22Rv1 (cell line): Measurements from ENCODE around the gene SDHC.
"Not testable (repeated sequence)": the region's sequence is repeated elsewhere in the genome, so short reads cannot be mapped to it uniquely, and the experiment has no call there.

Experiments used
- H3K27ac ChIP-seq: fragments of 450-650 bp; 2 replicates; pipeline ENCODE4 v1.5.1; 2017
- CTCF ChIP-seq: fragments of 450-650 bp; IDR thresholded peaks from 2 replicates; pipeline ENCODE4 v1.5.1; 2017; ENCODE audit warnings: mild to moderate bottlenecking
- ZFX ChIP-seq: fragments of 450-650 bp; IDR thresholded peaks from 2 replicates; pipeline ENCODE4 v1.6.1; 2017; ENCODE audit warnings: antibody characterized with exemption, borderline replicate concordance

Gene SDHC

GRCh38 chr1:161398900-161399256, 84.7 kb downstream of the SDHC start:
- peak overlapping the region; percentile 99 for H3K27ac ChIP-seq

GRCh38 chr1:161399257-161399998, 85.2 kb downstream of the SDHC start:
- H3K27ac ChIP-seq, result peak overlapping the region; percentile 99
- TF ChIP-seq ZFX, result no peak
- TF ChIP-seq CTCF, result peak; percentile 79

More at GRCh38 chr1:161398900-161399256, 84.7 kb downstream of the SDHC start:
- TF ChIP-seq ZFX (no peak), CTCF (no peak)

GRCh38 chr1:161402446-161402845, 88.3 kb downstream of the SDHC start:
- TF ChIP-seq CTCF, result no peak
- TF ChIP-seq ZFX, result no peak
- H3K27ac ChIP-seq, result no peak overlapping the region

GRCh38 chr1:161404051-161404597, 89.9 kb downstream of the SDHC start:
- TF ChIP-seq ZFX, result no peak
- TF ChIP-seq CTCF, result no peak

GRCh38 chr1:161406551-161406950, 92.4 kb downstream of the SDHC start:
- H3K27ac ChIP-seq, result not testable (repeated sequence)

More at GRCh38 chr1:161404051-161404597, 89.9 kb downstream of the SDHC start:
- no peak overlapping the region for H3K27ac ChIP-seq

GRCh38 chr1:161407451-161407985, 93.3 kb downstream of the SDHC start:
- TF ChIP-seq ZFX (no peak), CTCF (no peak)
- no peak overlapping the region for H3K27ac ChIP-seq

GRCh38 chr1:161408429-161409052, 94.4 kb downstream of the SDHC start:
- no peak overlapping the region for H3K27ac ChIP-seq
- TF ChIP-seq CTCF (no peak), ZFX (no peak)

- not testable (repeated sequence) for H3K27ac ChIP-seq
Observed at GRCh38 chr1:161409848-161410635, 95.9 kb downstream of the SDHC start.

- H3K27ac ChIP-seq, result not testable (repeated sequence)
Observed at GRCh38 chr1:161410636-161410970, 96.4 kb downstream of the SDHC start.
